Measurements from ENCODE around the gene MYCL.
"Not testable (repeated sequence)": the region's sequence is repeated elsewhere in the genome, so short reads cannot be mapped to it uniquely, and the experiment has no call there.

The MYCL gene

GRCh38 chr1:39871796-39872195 lies 29.9 kb downstream of the MYCL start:
- no peak for DNase-seq (ENCODE audit: low read depth)
- TF ChIP-seq CTCF (IDR thresholded peaks at IDR 0.05; ENCODE audit: low read depth, low read length, missing control alignments): no peak
- no peak overlapping the region for H3K4me3 ChIP-seq (ENCODE audit: low read depth, low read length)

GRCh38 chr1:39871043-39871442 lies 30.7 kb downstream of the MYCL start:
- DNase-seq (ENCODE audit: low read depth); H3K4me3 ChIP-seq (ENCODE audit: low read depth, low read length): not testable (repeated sequence)

GRCh38 chr1:39869538-39870112 lies 32.1 kb downstream of the MYCL start:
- not testable (repeated sequence) for DNase-seq (ENCODE audit: low read depth); H3K4me3 ChIP-seq (ENCODE audit: low read depth, low read length)

GRCh38 chr1:39866767-39867166 lies 35.0 kb downstream of the MYCL start:
- no peak for DNase-seq (ENCODE audit: low read depth)

GRCh38 chr1:39865762-39866161 lies 36.0 kb downstream of the MYCL start:
- no peak for TF ChIP-seq CTCF (IDR thresholded peaks at IDR 0.05; ENCODE audit: low read depth, low read length, missing control alignments)
- no peak for DNase-seq (ENCODE audit: low read depth)
- no peak overlapping the region for H3K4me3 ChIP-seq (ENCODE audit: low read depth, low read length)

More at GRCh38 chr1:39866767-39867166, 35.0 kb downstream of the MYCL start:
- H3K4me3 ChIP-seq (ENCODE audit: low read depth, low read length): no peak overlapping the region
- no peak for TF ChIP-seq CTCF (IDR thresholded peaks at IDR 0.05; ENCODE audit: low read depth, low read length, missing control alignments)

GRCh38 chr1:39863177-39863576 lies 38.5 kb downstream of the MYCL start:
- DNase-seq (ENCODE audit: low read depth): no peak
- TF ChIP-seq CTCF (IDR thresholded peaks at IDR 0.05; ENCODE audit: low read depth, low read length, missing control alignments): no peak
- H3K4me3 ChIP-seq (ENCODE audit: low read depth, low read length): no peak overlapping the region

GRCh38 chr1:39861003-39861402 lies 40.7 kb downstream of the MYCL start:
- no peak for DNase-seq (ENCODE audit: low read depth)
- no peak overlapping the region for H3K4me3 ChIP-seq (ENCODE audit: low read depth, low read length)
- TF ChIP-seq CTCF (IDR thresholded peaks at IDR 0.05; ENCODE audit: low read depth, low read length, missing control alignments): no peak

- DNase-seq (ENCODE audit: low read depth): no peak
- no peak overlapping the region for H3K4me3 ChIP-seq (ENCODE audit: low read depth, low read length)
- TF ChIP-seq CTCF (IDR thresholded peaks at IDR 0.05; ENCODE audit: low read depth, low read length, missing control alignments): no peak
Measured at GRCh38 chr1:39859859-39860812, 41.6 kb downstream of the MYCL start.

Data from GM12864 (cell line).